22Rv1 (cell line): ENCODE measurements around the gene C3orf38.

Source experiments
- CTCF ChIP-seq: fragments of 450-650 bp; IDR thresholded peaks from 2 replicates; pipeline ENCODE4 v1.5.1; 2017; ENCODE audit warnings: mild to moderate bottlenecking
- ZFX ChIP-seq: fragments of 450-650 bp; IDR thresholded peaks from 2 replicates; pipeline ENCODE4 v1.6.1; 2017; ENCODE audit warnings: antibody characterized with exemption, borderline replicate concordance

GRCh38 chr3:88101142-88101541 lies 48.6 kb upstream of the C3orf38 start:
- TF ChIP-seq CTCF, result no peak
- TF ChIP-seq ZFX, result no peak
